Nephron progenitor cell (in vitro differentiated cells): Measurements from ENCODE around the gene TAF11.

Source experiments
- DNase-seq: peaks from one replicate; pipeline ENCODE4 v3.0.0; 2021
- H3K27ac Mint-ChIP-seq: 2 replicates; pipeline ENCODE4 v1.8.0; 2021; ENCODE audit warnings: mild to moderate bottlenecking, moderate library complexity, mixed read lengths
- H3K27me3 Mint-ChIP-seq: 2 replicates; pipeline ENCODE4 v1.8.0; 2021; ENCODE audit warnings: mild to moderate bottlenecking, low read depth, mixed read lengths; ENCODE audit not compliant: poor library complexity
- H3K36me3 Mint-ChIP-seq: 2 replicates; pipeline ENCODE4 v1.8.0; 2021; ENCODE audit warnings: low read depth, mixed read lengths
- H3K4me1 Mint-ChIP-seq: 2 replicates; pipeline ENCODE4 v1.8.0; 2021; ENCODE audit warnings: mixed read lengths
- H3K4me3 Mint-ChIP-seq: 2 replicates; pipeline ENCODE4 v1.8.0; 2021; ENCODE audit warnings: mild to moderate bottlenecking, moderate library complexity, mixed read lengths
- H3K9me3 Mint-ChIP-seq: 2 replicates; pipeline ENCODE4 v1.8.0; 2021; ENCODE audit warnings: mild to moderate bottlenecking, moderate library complexity, mixed read lengths
- CTCF ChIP-seq: fragments of 200-600 bp; sonication (generic); IDR thresholded peaks from 2 replicates; pipeline ENCODE4 v1.5.0; 2021; ENCODE audit warnings: antibody characterized with exemption

Gene TAF11

DNA sequence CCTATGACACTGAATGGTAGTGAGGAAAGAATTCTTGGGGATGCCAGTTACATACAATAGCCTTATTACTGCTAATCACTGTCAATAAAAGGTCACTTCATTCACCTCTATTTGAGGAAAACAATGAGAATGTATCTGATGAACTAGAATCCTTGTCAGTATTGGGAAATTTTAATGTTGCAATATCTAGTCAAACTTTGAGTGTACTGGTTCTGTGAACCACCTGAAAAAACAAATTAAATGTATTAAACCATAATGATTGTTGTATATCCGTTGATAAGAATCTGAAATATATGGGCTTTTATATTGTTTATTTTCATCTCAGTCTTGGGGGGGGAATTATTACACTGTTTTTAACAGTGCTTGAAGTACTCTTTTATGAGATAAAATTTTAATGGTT, 10.6 kb downstream of the TAF11 start:
- H3K4me3 Mint-ChIP-seq: no peak overlapping the region
- no peak overlapping the region for H3K27ac Mint-ChIP-seq
- no peaks in the 10 kb centered on the region for H3K9me3 Mint-ChIP-seq
- no peaks in the 10 kb centered on the region for H3K4me1 Mint-ChIP-seq
- H3K36me3 Mint-ChIP-seq: peaks cover 26% of the 10 kb centered on the region
- H3K27me3 Mint-ChIP-seq: no peaks in the 10 kb centered on the region
- DNase-seq: no peak
- TF ChIP-seq CTCF: no peak

DNA sequence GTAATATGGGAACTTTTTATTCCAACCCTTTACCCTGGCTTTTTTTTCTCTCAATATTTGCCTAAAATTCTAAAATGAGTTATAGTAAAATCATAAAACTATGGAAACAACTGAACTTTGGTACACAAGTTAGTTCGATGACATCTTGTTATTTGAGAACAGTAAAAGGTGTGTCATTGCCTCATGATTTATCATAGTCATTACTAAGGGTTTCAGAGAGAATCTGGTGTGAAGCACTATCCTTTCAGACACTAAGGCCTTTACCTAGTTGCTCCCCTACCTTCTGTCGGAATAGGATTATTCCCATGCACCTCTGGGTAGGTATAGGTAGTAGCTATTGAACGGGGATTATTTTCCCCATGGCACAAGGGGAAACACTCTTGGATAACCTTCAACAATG, 11.4 kb downstream of the TAF11 start:
- H3K4me3 Mint-ChIP-seq: no peak overlapping the region
- TF ChIP-seq CTCF: no peak
- H3K9me3 Mint-ChIP-seq: no peaks in the 10 kb centered on the region
- no peaks in the 10 kb centered on the region for H3K4me1 Mint-ChIP-seq
- H3K27ac Mint-ChIP-seq: no peak overlapping the region
- peaks cover 28% of the 10 kb centered on the region for H3K36me3 Mint-ChIP-seq
- H3K27me3 Mint-ChIP-seq: no peaks in the 10 kb centered on the region
- no peak for DNase-seq

DNA sequence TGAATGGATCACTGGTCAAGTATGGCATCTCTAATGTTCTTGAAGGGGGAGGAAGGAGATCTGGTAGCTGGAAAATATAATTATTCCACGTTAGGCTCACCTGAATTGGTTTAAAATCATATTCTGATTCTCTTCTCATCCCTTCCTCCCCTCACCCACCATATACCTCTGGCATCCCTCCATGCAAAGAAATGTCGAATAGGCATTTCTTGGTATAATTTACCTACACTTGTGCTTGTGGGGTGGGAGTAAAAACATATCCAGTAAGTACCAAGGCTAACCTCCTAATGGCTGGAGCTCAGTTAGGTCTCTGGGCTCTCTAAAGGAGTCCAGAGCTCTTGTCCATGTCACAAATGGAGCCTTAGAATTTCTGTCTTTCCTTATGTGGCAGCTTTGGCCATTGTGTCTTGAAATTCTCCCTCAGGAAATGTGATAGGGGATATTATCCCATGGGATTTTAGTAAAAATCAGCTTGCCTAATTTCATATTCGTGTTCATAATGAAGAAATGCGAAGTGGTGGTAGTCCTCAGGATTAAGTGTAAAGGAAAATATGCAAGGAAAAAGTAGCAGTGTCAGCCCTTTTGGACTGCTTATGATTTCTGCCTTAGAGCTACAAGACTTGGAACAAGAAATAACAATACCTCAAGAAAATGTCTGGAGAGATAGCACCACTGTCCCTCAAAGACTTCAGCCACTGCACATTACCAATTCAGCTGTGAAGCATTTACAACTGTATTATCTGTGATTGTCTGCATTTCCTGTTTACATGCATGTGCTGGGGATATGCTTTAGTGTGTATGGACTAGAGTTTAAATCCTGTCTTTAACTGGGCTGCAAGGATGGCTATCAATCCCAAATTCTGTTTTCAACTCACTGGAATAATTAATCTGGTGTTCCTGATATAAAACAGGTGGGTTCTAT, 12.3 kb downstream of the TAF11 start:
- Mint-ChIP-seq H3K4me1 (no peaks in the 10 kb centered on the region), H3K4me3 (no peak overlapping the region), H3K27me3 (no peaks in the 10 kb centered on the region), H3K36me3 (peaks cover 37% of the 10 kb centered on the region), H3K9me3 (no peaks in the 10 kb centered on the region), H3K27ac (no peak overlapping the region)
- no peak for DNase-seq
- TF ChIP-seq CTCF: no peak

DNA sequence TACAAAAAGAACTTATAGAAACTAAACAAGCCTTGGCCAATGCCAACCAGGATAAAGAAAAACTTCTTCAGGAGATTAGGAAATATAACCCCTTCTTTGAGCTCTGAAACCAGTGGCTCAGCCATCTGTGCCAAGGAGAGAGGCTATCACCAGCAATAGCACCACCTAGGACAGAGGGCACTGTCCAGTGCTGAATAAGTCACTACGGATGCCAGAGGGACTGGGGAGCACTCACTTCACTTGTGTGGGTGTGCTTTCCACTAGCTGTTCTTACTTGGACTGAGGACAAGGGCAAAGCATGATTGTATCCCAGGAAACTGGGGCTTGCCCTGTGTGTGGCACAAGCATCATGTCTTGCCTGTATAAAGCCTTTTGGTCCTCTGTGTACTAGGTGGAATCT, 15.5 kb downstream of the TAF11 start:
- no peak for DNase-seq
- peaks cover 44% of the 10 kb centered on the region for H3K36me3 Mint-ChIP-seq
- no peaks in the 10 kb centered on the region for H3K9me3 Mint-ChIP-seq
- no peak overlapping the region for H3K27ac Mint-ChIP-seq
- no peak for TF ChIP-seq CTCF
- no peak overlapping the region for H3K4me3 Mint-ChIP-seq
- no peaks in the 10 kb centered on the region for H3K27me3 Mint-ChIP-seq
- H3K4me1 Mint-ChIP-seq: no peaks in the 10 kb centered on the region

GRCh38 chr6:34871853-34872252, 16.0 kb downstream of the TAF11 start:
- Mint-ChIP-seq H3K9me3 (no peaks in the 10 kb centered on the region), H3K27ac (no peak overlapping the region), H3K36me3 (peaks cover 47% of the 10 kb centered on the region), H3K27me3 (no peaks in the 10 kb centered on the region), H3K4me3 (no peak overlapping the region), H3K4me1 (no peaks in the 10 kb centered on the region)
- no peak for TF ChIP-seq CTCF
- DNase-seq: no peak

- no peak for TF ChIP-seq CTCF
- no peaks in the 10 kb centered on the region for H3K27me3 Mint-ChIP-seq
- H3K27ac Mint-ChIP-seq: no peak overlapping the region
- H3K36me3 Mint-ChIP-seq: peaks cover 57% of the 10 kb centered on the region
- no peaks in the 10 kb centered on the region for H3K4me1 Mint-ChIP-seq
- H3K9me3 Mint-ChIP-seq: no peaks in the 10 kb centered on the region
- H3K4me3 Mint-ChIP-seq: no peak overlapping the region
- no peak for DNase-seq
Measured at GRCh38 chr6:34867484-34867883, 20.4 kb downstream of the TAF11 start.
